ENCODE data around the gene ADARB1. TPM values are rescaled to one million over a fixed set of nuclear protein-coding genes. Genes with fewer than 3 reads are reported as not detected.

Gene ADARB1
- total and polyA plus RNA-seq, 9 donors, result 6.0 to 23.7 (median 16.3) TPM

- 92 to 98% (median 96%) methylated on average over 6 of the region's 6 CpGs for WGBS, 3 donors
- no peak for DNase-seq
- Histone ChIP-seq H3K27ac (no peak overlapping the region), H3K4me1 (ENCODE audit: insufficient read depth) (no peaks in the 10 kb centered on the region), H3K9me3 (no peaks in the 10 kb centered on the region), H3K36me3 (no peaks in the 10 kb centered on the region), H3K4me3 (no peak overlapping the region), H3K27me3 (no peaks in the 10 kb centered on the region)
- no peak for TF ChIP-seq CTCF (IDR thresholded peaks at IDR 0.05)
- intact Hi-C loops (cut with DNase I), result no loop called here
Measured at GRCh38 chr21:45116066-45116465, 41.7 kb downstream of the ADARB1 start.

GRCh38 chr21:45117314-45117713 lies 42.9 kb downstream of the ADARB1 start:
- TF ChIP-seq EP300 (IDR thresholded peaks at IDR 0.05) (no peak), POLR2A (IDR thresholded peaks at IDR 0.05) (no peak), CTCF (IDR thresholded peaks at IDR 0.05) (no peak)
- Histone ChIP-seq H3K4me1 (ENCODE audit: insufficient read depth) (no peaks in the 10 kb centered on the region), H3K4me3 (no peak overlapping the region), H3K27me3 (no peaks in the 10 kb centered on the region), H3K9me3 (no peaks in the 10 kb centered on the region), H3K27ac (no peak overlapping the region), H3K36me3 (no peaks in the 10 kb centered on the region)
- no peak for DNase-seq
- intact Hi-C loops (cut with DNase I), result no loop called here
- WGBS, 3 donors, result 94 to 98% (median 98%) methylated on average over 6 of the region's 6 CpGs

- WGBS, 3 donors, result 97 to 99% (median 97%) methylated on average over 2 of the region's 2 CpGs
- Histone ChIP-seq H3K4me3 (no peak overlapping the region), H3K36me3 (no peaks in the 10 kb centered on the region), H3K4me1 (ENCODE audit: insufficient read depth) (no peaks in the 10 kb centered on the region), H3K27me3 (no peaks in the 10 kb centered on the region), H3K27ac (no peak overlapping the region), H3K9me3 (no peaks in the 10 kb centered on the region)
- TF ChIP-seq CTCF (IDR thresholded peaks at IDR 0.05), result no peak
- TF ChIP-seq POLR2A (IDR thresholded peaks at IDR 0.05), result no peak
- TF ChIP-seq EP300 (IDR thresholded peaks at IDR 0.05), result no peak
- intact Hi-C loops (cut with DNase I), result no loop called here
- DNase-seq, result no peak
Measured at GRCh38 chr21:45118099-45118498, 43.7 kb downstream of the ADARB1 start.

GRCh38 chr21:45119812-45120211 lies 45.4 kb downstream of the ADARB1 start:
- no peak for DNase-seq
- Histone ChIP-seq H3K4me1 (ENCODE audit: insufficient read depth) (no peaks in the 10 kb centered on the region), H3K27me3 (no peaks in the 10 kb centered on the region), H3K4me3 (no peak overlapping the region), H3K36me3 (no peaks in the 10 kb centered on the region), H3K9me3 (no peaks in the 10 kb centered on the region), H3K27ac (no peak overlapping the region)
- WGBS, 3 donors, result 82 to 96% (median 91%) methylated on average over 7 of the region's 7 CpGs
- TF ChIP-seq CTCF (IDR thresholded peaks at IDR 0.05), result no peak
- intact Hi-C loops (cut with DNase I), result loop anchor here in 1 of 4 donors (10.0 kb wide), 1 partner anchor 45 kb away; the partner anchor contains the start of gene ADARB1

GRCh38 chr21:45120975-45121374 lies 46.6 kb downstream of the ADARB1 start:
- H3K27me3 ChIP-seq, result no peaks in the 10 kb centered on the region
- WGBS, 3 donors, result 50 to 74% (median 63%) methylated on average over 6 of the region's 6 CpGs
- TF ChIP-seq POLR2A (IDR thresholded peaks at IDR 0.05) (no peak), EP300 (IDR thresholded peaks at IDR 0.05) (no peak), CTCF (IDR thresholded peaks at IDR 0.05) (no peak)
- no peak overlapping the region for H3K4me3 ChIP-seq
- intact Hi-C loops (cut with DNase I), result loop anchor here in 1 of 4 donors (10.0 kb wide), 1 partner anchor 46 kb away; the partner anchor contains the start of gene ADARB1
- H3K36me3 ChIP-seq, result no peaks in the 10 kb centered on the region
- peaks cover 2% of the 10 kb centered on the region for H3K4me1 ChIP-seq (ENCODE audit: insufficient read depth)
- H3K27ac ChIP-seq, result no peak overlapping the region
- no peaks in the 10 kb centered on the region for H3K9me3 ChIP-seq
- DNase-seq, result no peak

All from ovary (tissue), 9 donors.